ENCODE measurements around the gene RPL29. TPM values are rescaled to one million over a fixed set of nuclear protein-coding genes. Genes with fewer than 3 reads are reported as not detected.
"Not testable (repeated sequence)": the region's sequence is repeated elsewhere in the genome, so short reads cannot be mapped to it uniquely, and the experiment has no call there.

RPL29 gene
- polyA plus RNA-seq, 1 donor = 2,526 TPM

DNA sequence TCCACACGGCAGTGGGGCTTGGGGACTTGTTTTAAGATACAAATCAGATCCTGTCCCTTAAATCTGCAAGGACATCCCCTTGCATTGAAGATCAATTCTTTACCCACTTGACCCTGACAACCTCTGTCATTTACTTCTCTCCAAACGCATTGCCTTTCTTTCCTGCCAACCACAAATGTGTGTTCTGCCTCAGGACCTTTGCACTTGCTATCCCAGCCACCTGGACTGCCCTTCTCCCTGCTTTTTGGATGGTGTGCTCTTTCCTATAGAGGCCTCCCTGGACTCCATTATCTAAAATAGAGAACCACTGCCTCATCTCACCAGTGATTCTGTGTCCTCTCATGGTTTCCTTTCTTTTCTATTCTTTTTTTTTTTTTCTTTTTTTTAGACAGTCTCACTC is 1.5 kb upstream of the RPL29 start:
- Histone ChIP-seq H3K9me3 (ENCODE audit: control insufficient read depth, low read depth, low read length) (no peaks in the 10 kb centered on the region), H3K27me3 (ENCODE audit: control insufficient read depth, insufficient read depth, low read length) (no peaks in the 10 kb centered on the region), H3K27ac (ENCODE audit: low read length) (no peak overlapping the region), H3K36me3 (ENCODE audit: control insufficient read depth, insufficient read depth, low read length) (peaks cover 25% of the 10 kb centered on the region), H3K4me1 (ENCODE audit: control insufficient read depth, insufficient read depth, low read length) (peaks cover 12% of the 10 kb centered on the region), H3K4me3 (ENCODE audit: low read length) (no peak overlapping the region)
- 56% methylated on average over 1 of the region's 2 CpGs for WGBS (ENCODE audit: insufficient coverage, low lambda C conversion rate)
- DNase-seq = no peak

DNA sequence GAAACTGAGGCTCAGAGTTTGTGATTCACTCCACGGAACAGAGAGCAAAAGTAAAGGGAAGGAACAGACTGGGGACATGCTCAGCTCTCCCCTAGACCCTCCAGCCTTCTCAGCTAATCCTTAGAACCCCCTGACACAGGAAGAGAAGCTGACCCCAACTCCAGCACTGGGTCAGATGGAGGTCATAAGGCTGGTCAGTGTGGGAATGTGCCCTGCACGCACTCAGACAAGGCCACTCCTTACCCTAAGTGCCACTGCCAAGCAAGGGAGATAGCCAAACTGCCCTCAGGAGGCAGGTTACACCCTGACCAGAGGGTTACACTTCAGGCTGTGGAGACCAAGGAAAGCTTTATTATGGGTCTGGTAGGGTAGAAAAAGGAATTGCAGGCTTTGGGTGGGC is 1.2 kb downstream of the RPL29 start:
- H3K27me3 ChIP-seq (ENCODE audit: control insufficient read depth, insufficient read depth, low read length) = no peaks in the 10 kb centered on the region
- no peak for DNase-seq
- peak overlapping the region; percentile 70 for H3K4me3 ChIP-seq (ENCODE audit: low read length)
- H3K4me1 ChIP-seq (ENCODE audit: control insufficient read depth, insufficient read depth, low read length) = peaks cover 10% of the 10 kb centered on the region
- H3K36me3 ChIP-seq (ENCODE audit: control insufficient read depth, insufficient read depth, low read length) = peaks cover 34% of the 10 kb centered on the region
- H3K9me3 ChIP-seq (ENCODE audit: control insufficient read depth, low read depth, low read length) = no peaks in the 10 kb centered on the region
- WGBS (ENCODE audit: insufficient coverage, low lambda C conversion rate) = 100% methylated on average over 1 of the region's 2 CpGs
- H3K27ac ChIP-seq (ENCODE audit: low read length) = no peak overlapping the region

DNA sequence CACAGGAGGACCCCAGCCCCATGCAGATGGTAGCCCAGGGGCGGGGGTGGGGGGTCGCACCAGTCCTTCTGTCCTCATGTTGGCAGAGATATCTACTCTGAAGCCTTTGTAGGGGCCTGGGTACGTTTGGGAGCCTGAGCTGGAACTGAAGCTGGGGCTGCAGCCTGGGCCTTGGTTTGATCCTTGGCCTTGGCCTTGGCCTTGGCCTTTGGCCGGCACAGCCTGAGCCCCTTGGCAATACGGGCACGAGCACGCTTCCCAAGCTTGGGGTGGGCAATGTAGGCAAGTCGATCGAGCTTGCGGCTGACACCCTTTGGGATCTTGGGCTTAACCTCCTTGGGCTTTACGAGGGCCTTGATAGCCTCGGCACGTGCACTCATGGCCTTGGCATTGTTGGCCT is 2.0 kb downstream of the RPL29 start:
- DNase-seq; H3K4me1 ChIP-seq (ENCODE audit: control insufficient read depth, insufficient read depth, low read length); H3K27me3 ChIP-seq (ENCODE audit: control insufficient read depth, insufficient read depth, low read length); H3K4me3 ChIP-seq (ENCODE audit: low read length); H3K9me3 ChIP-seq (ENCODE audit: control insufficient read depth, low read depth, low read length); H3K27ac ChIP-seq (ENCODE audit: low read length): not testable (repeated sequence)
- peaks cover 39% of the 10 kb centered on the region for H3K36me3 ChIP-seq (ENCODE audit: control insufficient read depth, insufficient read depth, low read length)
- no CpG with 5 or more reads among the region's 13 CpGs for WGBS (ENCODE audit: insufficient coverage, low lambda C conversion rate)

DNA sequence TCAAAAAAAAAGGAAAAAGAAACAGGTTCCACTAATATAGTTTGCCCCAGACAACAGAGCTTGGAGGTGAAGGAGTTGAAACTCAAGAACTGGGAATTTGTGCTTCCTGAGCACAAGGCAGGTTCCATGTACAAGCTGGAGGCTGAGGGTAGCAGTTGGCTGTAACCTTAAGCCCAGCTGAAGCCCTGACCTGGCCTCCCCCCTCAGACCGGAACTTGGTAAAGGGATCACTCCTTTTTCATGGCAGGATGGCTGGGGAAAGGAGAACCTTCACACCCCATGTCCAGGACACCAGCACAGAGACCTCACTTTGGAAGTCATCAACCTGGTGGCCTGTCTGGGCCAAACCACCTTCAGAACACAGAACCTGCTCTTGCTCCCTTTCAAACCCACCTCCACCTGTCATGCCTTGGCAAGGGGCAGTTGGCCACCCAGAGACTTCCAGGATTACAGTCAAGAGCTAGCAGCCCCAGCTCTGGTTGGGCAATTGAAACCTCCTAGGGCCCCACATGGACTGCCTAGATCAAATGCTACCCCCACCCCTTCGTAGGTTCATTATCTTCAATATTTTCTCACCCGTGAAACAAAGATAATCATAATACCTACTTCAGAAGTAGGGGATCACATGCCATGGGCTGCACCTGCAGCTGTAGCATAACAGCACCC is 3.5 kb downstream of the RPL29 start:
- H3K27ac ChIP-seq (ENCODE audit: low read length) = no peak overlapping the region
- no peak overlapping the region for H3K4me3 ChIP-seq (ENCODE audit: low read length)
- no CpG with 5 or more reads among the region's 3 CpGs for WGBS (ENCODE audit: insufficient coverage, low lambda C conversion rate)

DNA sequence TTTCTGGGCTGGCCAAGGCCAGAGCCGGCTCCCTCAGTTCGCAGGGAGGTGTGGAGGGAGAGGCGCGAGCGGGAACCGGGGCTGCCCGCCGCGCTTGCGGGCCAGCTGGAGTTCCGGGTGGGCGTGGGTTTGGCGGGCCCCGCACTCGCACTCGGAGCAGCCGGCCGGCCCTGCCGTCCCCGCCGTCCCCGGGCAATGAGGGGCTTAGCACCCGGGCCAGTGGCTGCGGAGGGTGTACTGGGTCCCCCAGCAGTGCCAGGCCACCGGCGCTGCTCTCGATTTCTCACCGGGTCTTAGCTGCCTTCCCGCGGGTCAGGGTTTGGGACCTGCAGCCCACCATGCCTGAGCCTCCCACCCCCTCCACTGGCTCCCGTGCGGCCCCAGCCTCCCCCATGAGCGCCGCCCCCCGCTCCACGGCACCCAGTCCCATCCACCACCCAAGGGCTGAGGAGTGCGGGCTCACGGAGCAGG is 5.2 kb downstream of the RPL29 start:
- Histone ChIP-seq H3K36me3 (ENCODE audit: control insufficient read depth, insufficient read depth, low read length) (peaks cover 47% of the 10 kb centered on the region), H3K4me1 (ENCODE audit: control insufficient read depth, insufficient read depth, low read length) (peaks cover 31% of the 10 kb centered on the region)
- H3K4me3 ChIP-seq (ENCODE audit: low read length); H3K27ac ChIP-seq (ENCODE audit: low read length); DNase-seq; H3K27me3 ChIP-seq (ENCODE audit: control insufficient read depth, insufficient read depth, low read length); H3K9me3 ChIP-seq (ENCODE audit: control insufficient read depth, low read depth, low read length): not testable (repeated sequence)
- no CpG with 5 or more reads among the region's 38 CpGs for WGBS (ENCODE audit: insufficient coverage, low lambda C conversion rate)

More for the DNA sequence above, 3.5 kb downstream of the RPL29 start:
- Histone ChIP-seq H3K36me3 (ENCODE audit: control insufficient read depth, insufficient read depth, low read length) (peaks cover 42% of the 10 kb centered on the region), H3K9me3 (ENCODE audit: control insufficient read depth, low read depth, low read length) (no peaks in the 10 kb centered on the region), H3K4me1 (ENCODE audit: control insufficient read depth, insufficient read depth, low read length) (peaks cover 15% of the 10 kb centered on the region), H3K27me3 (ENCODE audit: control insufficient read depth, insufficient read depth, low read length) (no peaks in the 10 kb centered on the region)
- no peak for DNase-seq

DNA sequence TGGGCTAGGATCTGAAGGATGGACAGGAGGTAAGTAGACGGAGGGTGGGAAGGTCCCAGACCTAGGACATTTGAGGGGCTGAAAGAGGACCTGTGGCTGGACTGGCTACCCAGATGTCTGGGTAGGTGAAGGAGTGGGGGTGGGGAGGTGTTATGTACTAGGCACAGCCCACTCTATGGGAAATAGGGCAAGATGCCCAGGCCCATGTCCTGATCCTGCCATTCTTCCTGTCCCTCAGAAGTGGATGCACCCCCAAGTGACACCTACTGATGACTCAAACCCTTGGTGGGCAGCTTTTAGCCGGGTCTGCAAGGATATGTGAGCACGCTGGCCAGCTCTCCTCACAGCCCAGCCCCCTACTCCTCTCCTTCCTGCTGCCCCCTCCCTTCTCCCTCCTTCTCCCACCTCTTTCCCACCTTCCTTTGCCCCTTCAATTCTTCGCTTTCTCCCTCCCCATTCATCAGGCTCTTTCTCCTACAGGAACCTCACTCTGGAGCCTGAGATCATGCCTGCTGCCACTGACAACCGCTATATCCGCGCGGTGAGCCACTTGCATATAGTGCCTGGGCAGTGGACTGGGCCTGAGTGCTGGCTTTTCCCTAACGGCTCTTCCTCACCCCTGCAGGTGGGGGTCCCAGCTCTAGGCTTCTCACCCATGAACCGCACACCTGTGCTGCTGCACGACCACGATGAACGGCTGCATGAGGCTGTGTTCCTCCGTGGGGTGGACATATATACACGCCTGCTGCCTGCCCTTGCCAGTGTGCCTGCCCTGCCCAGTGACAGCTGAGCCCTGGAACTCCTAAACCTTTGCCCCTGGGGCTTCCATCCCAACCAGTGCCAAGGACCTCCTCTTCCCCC is 7.2 kb downstream of the RPL29 start:
- Histone ChIP-seq H3K36me3 (ENCODE audit: control insufficient read depth, insufficient read depth, low read length) (peaks cover 33% of the 10 kb centered on the region), H3K4me3 (ENCODE audit: low read length) (no peak overlapping the region), H3K9me3 (ENCODE audit: control insufficient read depth, low read depth, low read length) (no peaks in the 10 kb centered on the region), H3K27me3 (ENCODE audit: control insufficient read depth, insufficient read depth, low read length) (no peaks in the 10 kb centered on the region), H3K4me1 (ENCODE audit: control insufficient read depth, insufficient read depth, low read length) (peaks cover 40% of the 10 kb centered on the region), H3K27ac (ENCODE audit: low read length) (no peak overlapping the region)
- DNase-seq = no peak
- 83% methylated on average over 2 of the region's 15 CpGs for WGBS (ENCODE audit: insufficient coverage, low lambda C conversion rate)

DNA sequence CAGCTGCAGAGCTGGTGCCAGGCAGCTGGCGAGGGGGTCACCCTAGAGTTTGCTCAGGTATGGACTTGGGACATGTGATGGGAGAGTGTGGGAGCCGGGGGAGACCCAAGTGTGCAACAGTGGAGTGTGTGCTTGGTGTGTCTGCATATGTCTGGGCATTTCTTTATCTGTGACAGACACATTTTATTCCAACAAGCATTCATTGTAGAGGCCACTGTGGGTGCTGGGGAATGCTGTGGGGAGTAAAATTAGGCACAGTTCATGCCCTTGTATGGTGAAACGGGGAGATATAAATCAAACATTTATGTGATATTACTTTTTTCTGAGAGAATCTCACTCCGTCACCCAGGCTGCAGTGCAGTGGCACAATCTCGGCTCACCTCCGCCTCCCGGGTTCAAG is 8.1 kb downstream of the RPL29 start:
- Histone ChIP-seq H3K27me3 (ENCODE audit: control insufficient read depth, insufficient read depth, low read length) (no peaks in the 10 kb centered on the region), H3K9me3 (ENCODE audit: control insufficient read depth, low read depth, low read length) (no peaks in the 10 kb centered on the region), H3K4me1 (ENCODE audit: control insufficient read depth, insufficient read depth, low read length) (peaks cover 44% of the 10 kb centered on the region), H3K36me3 (ENCODE audit: control insufficient read depth, insufficient read depth, low read length) (peaks cover 26% of the 10 kb centered on the region), H3K27ac (ENCODE audit: low read length) (peak overlapping the region; percentile 100), H3K4me3 (ENCODE audit: low read length) (no peak overlapping the region)
- WGBS (ENCODE audit: insufficient coverage, low lambda C conversion rate) = no CpG with 5 or more reads among the region's 7 CpGs
- DNase-seq = no peak

DNA sequence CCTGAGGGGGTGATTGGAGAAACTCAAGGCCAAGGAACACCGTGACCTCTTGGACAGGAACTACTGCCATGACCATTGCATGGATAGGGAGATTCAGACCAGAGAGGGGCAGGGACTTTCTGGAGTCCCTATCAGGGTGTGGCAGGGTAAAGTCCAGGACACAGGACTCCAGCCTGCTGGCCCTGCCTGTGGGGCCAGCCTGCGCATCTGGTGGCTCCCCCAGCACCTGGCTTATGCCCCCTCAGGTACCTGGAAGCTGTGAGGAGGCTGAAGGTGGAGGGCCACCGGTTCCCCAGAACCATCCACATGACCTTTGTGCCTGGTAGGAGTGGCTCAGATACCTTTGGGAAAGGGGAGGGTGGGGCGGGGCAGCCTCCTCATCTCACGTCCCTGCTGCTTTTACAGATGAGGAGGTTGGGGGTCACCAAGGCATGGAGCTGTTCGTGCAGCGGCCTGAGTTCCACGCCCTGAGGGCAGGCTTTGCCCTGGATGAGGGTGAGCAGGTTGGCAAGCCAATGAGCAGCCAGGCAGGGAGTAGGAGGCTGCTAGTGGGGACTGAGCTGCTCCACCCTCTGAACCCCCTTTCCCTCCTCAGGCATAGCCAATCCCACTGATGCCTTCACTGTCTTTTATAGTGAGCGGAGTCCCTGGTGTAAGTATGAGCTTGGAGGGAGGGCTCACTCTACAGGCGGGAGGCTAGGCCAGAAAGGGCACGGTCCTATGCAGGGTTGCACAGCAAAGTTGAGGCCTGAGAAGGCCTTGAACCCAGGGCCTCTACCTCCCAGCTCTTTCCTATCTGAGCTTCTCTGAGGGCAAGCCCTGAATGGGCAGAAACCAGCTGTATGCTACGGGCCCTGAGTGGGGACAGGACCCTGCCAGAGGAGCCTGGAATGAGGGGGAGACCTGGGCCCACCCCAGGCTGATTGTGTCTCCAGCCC is 9.4 kb downstream of the RPL29 start:
- no CpG with 5 or more reads among the region's 12 CpGs for WGBS (ENCODE audit: insufficient coverage, low lambda C conversion rate)
- H3K4me1 ChIP-seq (ENCODE audit: control insufficient read depth, insufficient read depth, low read length) = peaks cover 56% of the 10 kb centered on the region
- peak overlapping the region; percentile 100 for H3K27ac ChIP-seq (ENCODE audit: low read length)
- DNase-seq = peak; percentile 82 to 92
- H3K36me3 ChIP-seq (ENCODE audit: control insufficient read depth, insufficient read depth, low read length) = peaks cover 14% of the 10 kb centered on the region
- H3K4me3 ChIP-seq (ENCODE audit: low read length) = peak overlapping the region; percentile 30
- H3K9me3 ChIP-seq (ENCODE audit: control insufficient read depth, low read depth, low read length) = no peaks in the 10 kb centered on the region
- no peaks in the 10 kb centered on the region for H3K27me3 ChIP-seq (ENCODE audit: control insufficient read depth, insufficient read depth, low read length)

DNA sequence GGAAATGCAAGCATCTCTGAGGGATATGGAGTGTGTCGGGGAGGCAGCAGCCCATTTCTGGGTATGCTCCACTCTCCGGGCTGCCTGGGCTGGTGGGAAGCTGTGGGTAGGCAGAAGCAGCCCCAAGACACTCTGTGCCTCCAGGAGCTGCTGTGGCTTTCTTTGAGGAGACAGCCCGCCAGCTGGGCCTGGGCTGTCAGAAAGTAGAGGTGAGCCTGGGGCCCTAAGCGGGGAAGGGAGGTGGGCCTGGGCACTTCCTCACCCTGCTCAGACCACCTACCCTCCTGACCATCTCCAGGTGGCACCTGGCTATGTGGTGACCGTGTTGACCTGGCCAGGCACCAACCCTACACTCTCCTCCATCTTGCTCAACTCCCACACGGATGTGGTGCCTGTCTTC is 10.6 kb downstream of the RPL29 start:
- Histone ChIP-seq H3K27ac (ENCODE audit: low read length) (peak overlapping the region; percentile 100), H3K36me3 (ENCODE audit: control insufficient read depth, insufficient read depth, low read length) (peaks cover 17% of the 10 kb centered on the region), H3K4me1 (ENCODE audit: control insufficient read depth, insufficient read depth, low read length) (peaks cover 62% of the 10 kb centered on the region), H3K4me3 (ENCODE audit: low read length) (peak overlapping the region; percentile 74), H3K27me3 (ENCODE audit: control insufficient read depth, insufficient read depth, low read length) (no peaks in the 10 kb centered on the region), H3K9me3 (ENCODE audit: control insufficient read depth, low read depth, low read length) (no peaks in the 10 kb centered on the region)
- WGBS (ENCODE audit: insufficient coverage, low lambda C conversion rate) = no CpG with 5 or more reads among the region's 6 CpGs
- DNase-seq = no peak

DNA sequence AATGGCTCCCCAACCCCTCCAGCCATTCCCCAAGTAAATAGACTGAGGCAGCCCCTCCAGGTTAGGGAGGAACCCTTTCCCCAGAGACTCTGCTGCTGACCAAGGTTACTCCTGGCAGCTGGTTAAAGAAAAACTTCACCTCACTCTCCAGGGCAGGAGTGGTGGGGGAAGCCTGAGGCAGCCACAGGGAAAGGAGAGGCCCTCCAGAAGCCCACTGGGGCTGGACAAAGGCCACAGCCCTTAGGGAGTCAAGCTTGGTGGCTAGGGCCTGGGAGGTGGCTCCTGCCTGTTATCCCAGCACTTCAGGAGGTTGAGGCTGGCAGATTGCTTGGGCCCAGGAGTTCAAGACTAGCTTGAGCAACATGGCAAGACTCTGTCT is 11.4 kb downstream of the RPL29 start:
- Histone ChIP-seq H3K9me3 (ENCODE audit: control insufficient read depth, low read depth, low read length) (no peaks in the 10 kb centered on the region), H3K4me3 (ENCODE audit: low read length) (peak overlapping the region; percentile 74), H3K4me1 (ENCODE audit: control insufficient read depth, insufficient read depth, low read length) (peaks cover 62% of the 10 kb centered on the region), H3K27ac (ENCODE audit: low read length) (peak overlapping the region; percentile 100), H3K27me3 (ENCODE audit: control insufficient read depth, insufficient read depth, low read length) (no peaks in the 10 kb centered on the region), H3K36me3 (ENCODE audit: control insufficient read depth, insufficient read depth, low read length) (peaks cover 17% of the 10 kb centered on the region)
- DNase-seq = peak in 1 of 2 donors; percentile 59
